GM12864 (cell line): ENCODE results near the gene LCN6.
A peak's percentile ranks its signal among the peaks of the same experiment; 100 is the strongest.

Experiments
- DNase-seq: peaks from one replicate; pipeline ENCODE4 v3.0.0-alpha.2; 2011; ENCODE audit warnings: low read depth
- H3K4me3 ChIP-seq: 2 replicates; pipeline ENCODE4 v1.5.1; 2011; ENCODE audit warnings: mild to moderate bottlenecking, low read depth, low read length, control low read depth
- TF ChIP-seq, protein P1 (sequence below): IDR thresholded peaks from 2 replicates; pipeline ENCODE4 v1.5.1; 2011; ENCODE audit warnings: low read depth, mild to moderate bottlenecking, moderate library complexity, low read length, control low read depth, inconsistent platforms; ENCODE audit errors: missing control alignments

LCN6 gene

DNA sequence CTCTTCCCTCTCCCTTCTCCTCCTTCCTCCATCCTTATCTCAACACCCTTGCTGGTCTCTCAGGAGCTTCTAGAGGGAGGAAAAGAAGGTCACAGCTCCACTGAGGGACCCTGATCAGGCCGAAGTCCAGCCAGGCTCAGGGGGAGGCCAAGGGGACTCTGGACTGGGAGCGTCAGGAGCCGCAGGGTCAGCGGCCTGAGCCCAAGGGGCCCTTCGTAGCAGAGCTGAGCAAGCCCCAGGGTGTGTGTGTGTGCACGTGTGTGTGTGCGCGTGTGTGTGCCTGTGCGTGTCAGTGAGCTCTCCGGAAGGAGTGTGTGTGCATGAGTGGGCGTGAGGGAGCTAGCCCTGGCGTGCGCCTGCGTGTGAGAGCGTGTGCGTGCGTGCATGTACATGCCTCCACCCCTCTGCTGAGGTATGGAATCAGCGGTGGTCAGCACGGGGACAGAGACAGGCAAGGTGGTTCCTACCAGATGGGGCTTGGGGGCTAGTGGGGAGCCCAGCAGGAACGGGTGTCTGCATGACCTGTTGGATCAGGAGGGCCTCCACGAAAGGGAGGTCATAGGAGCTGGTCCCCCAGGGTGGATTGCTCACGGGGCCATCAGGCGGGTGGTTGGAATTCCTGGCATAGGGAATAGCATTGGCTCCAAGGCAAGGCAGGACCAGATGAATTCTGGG, 51.0 kb downstream of the LCN6 start:
- DNase-seq, result no peak
- TF ChIP-seq, protein P1, sequence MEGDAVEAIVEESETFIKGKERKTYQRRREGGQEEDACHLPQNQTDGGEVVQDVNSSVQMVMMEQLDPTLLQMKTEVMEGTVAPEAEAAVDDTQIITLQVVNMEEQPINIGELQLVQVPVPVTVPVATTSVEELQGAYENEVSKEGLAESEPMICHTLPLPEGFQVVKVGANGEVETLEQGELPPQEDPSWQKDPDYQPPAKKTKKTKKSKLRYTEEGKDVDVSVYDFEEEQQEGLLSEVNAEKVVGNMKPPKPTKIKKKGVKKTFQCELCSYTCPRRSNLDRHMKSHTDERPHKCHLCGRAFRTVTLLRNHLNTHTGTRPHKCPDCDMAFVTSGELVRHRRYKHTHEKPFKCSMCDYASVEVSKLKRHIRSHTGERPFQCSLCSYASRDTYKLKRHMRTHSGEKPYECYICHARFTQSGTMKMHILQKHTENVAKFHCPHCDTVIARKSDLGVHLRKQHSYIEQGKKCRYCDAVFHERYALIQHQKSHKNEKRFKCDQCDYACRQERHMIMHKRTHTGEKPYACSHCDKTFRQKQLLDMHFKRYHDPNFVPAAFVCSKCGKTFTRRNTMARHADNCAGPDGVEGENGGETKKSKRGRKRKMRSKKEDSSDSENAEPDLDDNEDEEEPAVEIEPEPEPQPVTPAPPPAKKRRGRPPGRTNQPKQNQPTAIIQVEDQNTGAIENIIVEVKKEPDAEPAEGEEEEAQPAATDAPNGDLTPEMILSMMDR, result no peak
- H3K4me3 ChIP-seq, result no peak overlapping the region

DNA sequence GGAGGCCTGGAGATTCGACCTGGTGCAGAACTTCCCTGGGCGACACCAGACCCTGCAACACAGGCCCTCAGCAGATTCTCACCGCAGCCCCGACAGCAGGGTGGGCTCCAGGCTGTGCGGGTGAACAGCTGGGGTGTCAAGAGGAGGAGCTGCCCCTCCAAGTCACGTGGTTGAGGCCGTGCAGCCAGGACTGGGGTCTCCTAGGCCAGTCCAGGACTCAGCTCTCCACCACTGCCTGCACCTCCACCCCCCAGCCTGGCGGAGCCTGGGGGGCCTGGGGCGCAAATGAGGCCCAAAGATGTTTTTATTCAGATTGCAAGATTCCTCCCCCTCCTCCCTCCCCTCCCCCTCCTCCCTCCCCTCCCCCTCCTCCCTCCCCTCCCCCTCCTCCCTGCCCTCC, 51.8 kb downstream of the LCN6 start:
- TF ChIP-seq, protein P1, result no peak
- DNase-seq, result no peak
- H3K4me3 ChIP-seq, result no peak overlapping the region

GRCh38 chr9:136695955-136696354, 52.4 kb downstream of the LCN6 start:
- TF ChIP-seq, protein P1, result no peak
- H3K4me3 ChIP-seq, result no peak overlapping the region
- DNase-seq, result no peak

DNA sequence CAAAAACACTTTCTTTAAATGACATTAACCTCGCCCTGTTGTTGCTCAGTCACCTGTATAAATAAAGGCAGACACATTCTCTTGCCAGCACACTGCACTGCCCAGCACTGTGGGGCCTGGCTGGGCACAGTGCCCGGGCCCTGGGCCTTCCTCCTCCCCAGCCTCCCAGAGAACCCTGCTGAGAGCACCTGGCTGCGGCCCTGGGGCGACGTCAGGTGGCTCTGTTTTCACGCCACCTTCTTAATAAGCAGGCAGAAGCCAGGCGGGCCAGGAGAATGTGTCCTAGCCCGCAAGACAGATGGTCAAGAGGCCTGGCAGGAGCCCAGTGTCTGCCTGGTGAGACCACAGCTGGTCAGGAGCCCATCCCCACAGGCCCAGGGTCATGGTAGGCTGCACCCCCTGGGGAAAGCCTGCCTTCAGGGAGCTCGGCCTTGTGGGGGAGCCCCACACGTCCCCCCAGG, 52.9 kb downstream of the LCN6 start:
- DNase-seq, result no peak
- TF ChIP-seq, protein P1, result no peak
- no peak overlapping the region for H3K4me3 ChIP-seq

DNA sequence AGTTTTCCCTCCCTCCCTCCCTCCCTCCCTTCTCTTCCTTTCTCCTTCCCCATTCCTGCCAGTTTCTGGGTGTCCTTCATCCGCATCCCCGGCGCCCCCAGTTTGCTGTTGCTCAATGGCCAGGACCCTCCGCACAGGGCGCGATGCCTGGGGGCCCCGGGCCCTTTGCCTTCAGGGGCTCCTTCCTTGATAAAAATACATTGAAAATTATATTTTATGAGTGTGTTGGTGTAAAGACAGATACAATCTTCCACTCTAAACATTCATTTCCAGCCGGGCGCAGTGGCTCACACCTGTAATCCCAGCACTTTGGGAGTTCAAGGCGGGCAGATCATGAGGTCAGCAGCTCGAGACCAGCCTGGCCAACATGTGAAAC, 53.5 kb downstream of the LCN6 start:
- TF ChIP-seq, protein P1, result no peak
- no peak for DNase-seq
- no peak overlapping the region for H3K4me3 ChIP-seq

DNA sequence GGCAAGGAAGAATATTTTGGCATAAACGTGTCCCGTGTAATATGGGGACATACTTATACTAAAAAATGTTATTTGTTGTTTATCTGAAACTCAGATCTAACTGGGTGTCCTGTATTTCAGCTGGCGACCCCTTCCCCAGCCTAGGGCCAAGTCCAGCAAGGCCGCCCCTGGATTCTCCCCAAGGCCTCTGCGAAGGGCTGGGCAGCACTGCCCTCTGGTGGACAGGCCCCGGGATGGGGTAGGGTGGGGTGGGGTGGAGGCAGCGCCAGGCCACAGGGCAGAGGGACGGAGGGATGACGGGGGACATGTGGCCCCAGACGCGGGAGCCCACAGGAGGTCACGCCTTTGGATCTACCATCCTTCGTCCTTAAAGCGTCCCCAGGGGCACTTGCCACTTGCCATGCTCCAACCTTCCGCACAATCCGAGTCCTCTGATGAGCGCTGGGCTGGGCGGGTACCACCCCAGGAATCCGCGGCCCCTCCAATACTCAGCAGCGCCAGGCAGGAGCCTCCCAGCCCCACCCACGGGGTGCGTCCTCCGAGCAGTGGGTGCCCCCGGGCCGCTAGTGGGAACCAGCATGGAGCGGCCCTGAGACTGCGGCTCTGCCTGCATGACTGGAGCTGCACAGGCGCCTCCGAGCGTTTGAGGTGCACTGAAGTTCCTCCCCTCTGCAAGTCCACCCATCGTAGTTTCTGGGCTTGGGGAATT, 54.0 kb downstream of the LCN6 start:
- DNase-seq, result no peak

More for the DNA sequence above, 54.0 kb downstream of the LCN6 start:
- H3K4me3 ChIP-seq, result no peak overlapping the region
- TF ChIP-seq, protein P1, result peak; percentile 54
